Germinal center (tissue), 1 donor: Measurements from ENCODE around the gene THSD4.

ENCODE experiments used
- DNase-seq: peaks from one replicate; pipeline ENCODE4 v3.0.0; 2012; ENCODE audit warnings: mixed read lengths, low spot score

Gene THSD4

GRCh38 chr15:71501344-71502076 is 386.2 kb downstream of the THSD4 start:
- DNase-seq, result no peak

DNA sequence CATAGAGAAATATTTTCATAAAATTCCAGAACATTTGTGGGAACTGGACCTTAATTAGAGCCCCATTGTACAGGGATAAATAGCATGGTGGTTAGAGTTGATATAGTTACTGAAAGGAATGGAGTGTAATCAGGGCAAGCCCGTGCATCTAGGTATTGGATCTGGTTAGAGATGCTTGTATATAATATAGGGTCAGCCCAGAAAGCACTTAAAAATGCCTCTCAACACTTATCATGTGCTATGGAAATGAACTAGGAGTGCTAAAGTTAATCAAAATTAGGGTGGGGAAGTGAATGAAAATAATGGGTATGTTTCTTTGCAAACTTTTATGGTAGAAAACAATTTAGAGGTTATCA is 386.8 kb downstream of the THSD4 start:
- no peak for DNase-seq

DNA sequence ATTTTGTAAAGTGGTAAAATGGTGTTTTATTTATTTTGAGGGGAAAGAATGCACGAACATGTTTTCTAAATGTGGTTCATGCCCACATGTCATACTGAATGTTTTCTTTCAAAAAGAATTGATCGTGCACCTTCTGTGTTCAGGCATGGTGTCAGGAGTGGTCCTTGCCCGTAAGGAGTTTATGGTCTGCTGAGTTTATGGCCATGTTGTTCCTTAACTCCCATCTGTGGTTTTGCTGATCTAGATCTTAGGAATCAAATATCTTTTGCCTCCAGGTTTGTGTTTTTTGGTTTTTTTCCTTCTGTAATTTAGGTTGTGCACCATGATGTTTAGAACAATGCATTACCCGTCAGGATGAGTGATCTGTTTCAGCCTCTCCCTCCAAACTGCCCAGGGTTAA is 390.7 kb downstream of the THSD4 start:
- DNase-seq, result no peak

DNA sequence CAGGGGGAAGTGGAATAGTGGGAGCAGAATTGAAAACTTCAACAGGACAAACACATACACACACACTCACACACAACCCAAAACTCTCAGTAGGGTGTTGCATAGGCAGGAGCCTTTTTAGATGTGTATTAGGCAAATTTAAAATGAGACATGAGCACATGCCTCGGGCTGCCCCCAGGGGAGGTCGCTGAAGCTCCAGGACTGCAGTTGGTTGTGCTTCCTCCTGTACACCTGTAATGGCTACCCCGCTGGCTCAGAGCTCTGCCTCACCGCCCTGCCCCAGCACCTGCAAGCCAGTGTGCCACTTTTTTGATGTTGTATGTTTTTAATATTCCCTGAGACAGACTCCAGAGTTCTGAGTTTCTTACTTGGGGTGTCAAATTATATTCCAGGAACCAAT is 391.7 kb downstream of the THSD4 start:
- DNase-seq, result no peak

- DNase-seq, result no peak
These were observed 392.9 kb downstream of the THSD4 start for GRCh38 chr15:71508081-71508682.

DNA sequence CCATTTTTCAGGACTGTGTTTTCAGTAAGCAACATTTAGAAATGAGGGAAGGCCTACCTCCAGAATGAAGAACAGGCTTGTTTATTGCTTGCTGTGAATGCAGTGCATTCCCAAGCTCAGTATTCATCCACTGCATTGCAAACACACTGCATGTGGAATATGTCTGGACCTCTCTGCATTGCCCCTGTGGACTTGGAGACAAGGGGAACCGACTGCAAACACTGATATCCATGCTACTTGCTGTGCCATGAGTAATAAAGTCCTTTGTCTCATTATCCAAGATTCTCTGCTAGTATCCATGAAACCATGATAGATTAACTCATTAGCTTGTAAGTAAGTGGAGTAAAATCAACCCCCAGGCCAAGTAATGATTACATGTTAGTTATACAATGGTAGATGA is 393.9 kb downstream of the THSD4 start:
- no peak for DNase-seq

- no peak for DNase-seq
These were observed 395.5 kb downstream of the THSD4 start for GRCh38 chr15:71510763-71511162.

DNA sequence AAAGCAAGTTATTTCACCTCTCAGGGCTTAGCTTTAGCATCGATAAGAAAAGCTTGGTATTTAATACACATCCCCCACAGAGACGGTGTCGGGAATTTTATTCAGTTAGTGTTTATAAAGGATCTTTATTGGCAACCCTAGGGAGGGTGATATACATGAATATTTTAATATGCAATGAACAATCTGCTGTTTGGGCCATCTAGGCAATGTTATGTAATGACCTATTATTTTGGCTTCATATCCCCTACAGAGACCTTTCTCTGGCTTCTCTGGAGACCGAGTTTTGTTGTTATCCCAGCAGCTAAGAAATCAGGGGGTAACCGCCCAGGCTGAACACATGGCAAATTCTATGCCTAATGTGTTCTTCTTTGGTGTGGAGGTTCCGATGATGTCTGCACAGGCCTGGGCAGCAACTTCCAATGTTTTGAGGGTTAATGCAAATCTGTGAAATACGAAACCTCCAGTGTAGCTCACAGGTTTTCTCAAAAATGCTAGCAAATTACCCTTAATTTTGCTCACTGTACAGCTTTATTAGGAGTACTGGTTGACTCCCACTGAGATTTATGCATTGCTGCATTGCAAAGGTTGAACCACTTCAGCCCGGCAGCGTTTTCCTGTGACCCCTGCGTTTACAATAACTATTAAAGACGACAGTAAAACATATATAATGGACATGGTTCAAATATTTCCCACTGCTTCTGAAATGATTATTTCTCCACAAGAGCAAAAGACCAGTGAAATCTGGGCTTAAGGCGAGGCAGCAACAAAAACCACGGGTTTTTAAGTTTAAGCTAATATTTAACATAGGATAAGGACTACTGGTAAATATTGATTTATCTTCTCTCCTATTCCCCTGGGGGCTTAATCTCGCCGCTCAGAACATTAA is 396.8 kb downstream of the THSD4 start:
- no peak for DNase-seq

DNA sequence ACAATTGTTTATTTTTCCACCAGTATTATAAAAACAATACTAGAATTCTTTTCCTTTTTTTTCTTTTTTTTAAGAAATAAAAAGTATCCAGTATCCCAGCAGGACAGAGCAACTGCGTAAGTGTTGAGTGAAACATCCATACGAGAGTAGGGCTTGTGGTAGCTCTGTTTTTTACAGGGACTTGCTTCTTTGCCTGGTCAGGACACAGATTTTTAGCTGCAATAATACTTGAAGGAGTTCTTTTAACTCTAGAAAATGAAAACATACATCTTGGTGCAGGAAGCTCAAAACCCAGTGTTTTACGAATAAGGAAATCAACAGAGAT is 397.4 kb downstream of the THSD4 start:
- DNase-seq, result no peak

GRCh38 chr15:71515375-71516186 is 400.3 kb downstream of the THSD4 start:
- DNase-seq, result no peak

DNA sequence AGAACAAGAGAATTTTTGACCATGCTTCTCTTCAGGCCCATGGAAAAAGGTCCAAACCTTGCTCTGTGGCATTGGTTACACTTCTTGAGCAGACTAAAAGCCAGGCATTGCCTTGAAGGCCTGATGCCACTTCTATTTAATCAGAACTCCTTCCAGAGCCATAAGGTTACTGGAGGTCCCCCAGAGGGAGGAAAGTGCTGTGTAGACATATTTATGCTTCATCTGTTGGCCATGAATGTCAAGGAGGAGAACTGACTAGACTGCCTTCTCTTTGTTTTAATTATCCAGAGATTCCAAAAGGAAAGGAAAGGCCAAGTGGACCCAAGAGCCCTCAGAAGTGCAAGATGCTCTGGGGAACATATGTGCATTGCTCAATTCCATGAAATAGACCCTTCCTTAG is 402.5 kb downstream of the THSD4 start:
- DNase-seq, result no peak

DNA sequence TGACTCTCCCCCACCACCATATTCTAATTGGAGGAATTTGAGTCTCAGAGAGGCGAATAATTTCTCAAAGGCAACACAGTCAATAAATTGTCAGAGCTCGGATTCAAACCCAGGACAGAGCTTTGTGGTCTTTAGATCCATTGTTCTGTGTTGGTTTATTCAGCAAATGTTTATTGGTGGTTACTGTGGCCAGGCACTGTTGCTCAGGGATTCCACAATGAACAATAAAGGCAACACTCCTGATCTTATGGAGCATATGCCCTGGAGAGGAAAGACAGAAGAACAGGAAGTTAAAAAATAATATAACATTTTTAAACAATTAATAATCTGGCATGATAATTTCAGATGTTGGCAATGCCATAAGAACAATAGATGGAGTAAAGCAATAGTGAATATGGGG is 403.4 kb downstream of the THSD4 start:
- no peak for DNase-seq

GRCh38 chr15:71526060-71526820 is 411.0 kb downstream of the THSD4 start:
- no peak for DNase-seq

GRCh38 chr15:71529361-71529760 is 414.1 kb downstream of the THSD4 start:
- no peak for DNase-seq

GRCh38 chr15:71530116-71530515 is 414.8 kb downstream of the THSD4 start:
- no peak for DNase-seq

- no peak for DNase-seq
These were observed 417.7 kb downstream of the THSD4 start for GRCh38 chr15:71532994-71533393.

DNA sequence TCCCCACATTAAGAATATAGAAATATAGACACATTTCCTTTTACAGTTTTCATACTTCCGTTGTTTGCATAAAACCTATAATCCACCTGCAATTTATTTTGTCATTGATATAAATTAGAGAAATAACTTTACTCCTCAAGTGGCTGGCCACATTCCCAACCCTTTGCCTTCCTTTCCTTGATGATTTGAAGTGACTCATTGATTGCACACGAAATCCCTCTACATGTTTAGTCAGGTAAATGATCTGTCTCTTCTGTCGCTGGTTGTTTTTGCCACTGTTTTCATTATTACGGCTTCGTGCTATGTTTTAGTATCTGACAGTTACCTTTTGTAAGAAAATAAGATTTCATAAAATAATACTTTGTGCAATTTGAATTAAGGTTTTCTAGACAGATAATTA is 422.9 kb downstream of the THSD4 start:
- DNase-seq, result no peak

DNA sequence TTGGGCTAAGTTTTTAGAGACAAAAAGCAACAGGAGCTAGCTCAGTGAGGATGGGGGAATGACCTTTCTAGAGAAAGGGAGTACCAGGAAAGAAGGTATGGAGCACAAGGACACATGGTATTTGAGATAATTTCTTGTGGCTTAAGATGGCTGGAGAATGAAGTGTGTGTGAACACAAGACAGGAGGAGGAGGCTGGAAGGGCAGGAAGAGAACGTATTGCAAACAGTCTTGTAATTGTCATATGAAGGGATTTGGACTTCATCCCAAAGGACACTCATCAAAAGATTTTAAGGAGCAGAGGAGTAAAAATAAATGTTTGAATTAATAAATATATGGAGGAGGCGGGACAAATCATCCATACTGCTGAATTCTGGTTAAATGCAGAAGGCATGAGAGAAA is 426.5 kb downstream of the THSD4 start:
- no peak for DNase-seq

GRCh38 chr15:71542836-71543235 is 427.6 kb downstream of the THSD4 start:
- DNase-seq, result no peak

- DNase-seq, result no peak
These were observed 428.1 kb downstream of the THSD4 start for GRCh38 chr15:71543413-71543812.

DNA sequence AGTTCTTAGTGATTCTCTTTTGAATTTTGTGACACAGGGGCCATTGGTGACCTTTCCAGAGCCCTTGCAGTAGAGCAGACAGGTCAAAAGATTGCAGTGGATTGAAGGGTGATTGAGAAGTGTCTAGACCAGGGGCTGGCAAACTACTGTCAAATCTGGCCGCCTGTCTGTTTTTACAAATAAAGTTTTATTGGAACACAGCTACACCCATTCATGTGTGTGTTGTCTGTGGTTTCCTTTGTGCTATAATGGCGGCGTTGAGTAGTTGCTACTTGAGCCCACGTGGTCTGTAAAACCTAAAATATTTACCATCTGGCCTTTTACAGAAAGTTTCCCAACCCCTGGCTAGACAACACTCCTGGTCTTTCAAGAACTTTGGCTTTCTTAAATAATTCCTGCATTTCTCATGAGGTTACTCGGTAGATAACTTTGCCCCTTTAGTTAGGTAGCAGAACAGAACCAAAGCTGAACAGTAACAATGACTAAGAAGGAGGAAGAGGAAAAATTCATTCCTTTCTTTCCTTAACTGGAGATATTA is 430.0 kb downstream of the THSD4 start:
- DNase-seq, result no peak
